HL-60 (cell line): ENCODE results near the gene ZNRF1.

Experiments
- CTCF ChIP-seq: IDR thresholded peaks from one replicate; pipeline ENCODE4 v1.5.1; 2011; ENCODE audit warnings: low read length, control low read depth, inconsistent platforms; ENCODE audit not compliant: insufficient read depth
- POLR2AphosphoS5 ChIP-seq: IDR thresholded peaks from 2 replicates; pipeline ENCODE4 v1.6.1; 2012; ENCODE audit warnings: low read depth
- REST ChIP-seq: IDR thresholded peaks from 2 replicates; pipeline ENCODE4 v1.6.1; 2012; ENCODE audit warnings: low read depth; ENCODE audit not compliant: insufficient replicate concordance

GRCh38 chr16:74991593-74992403 lies 7.0 kb upstream of the ZNRF1 start:
- TF ChIP-seq CTCF (no peak), POLR2AphosphoS5 (no peak), REST (no peak)
